K562 (cell line): ENCODE data around the gene SOBP. TPM values are rescaled to one million over a fixed set of nuclear protein-coding genes. Genes with fewer than 3 reads are reported as not detected.

Experiments used
- ATAC-seq: fragments of 200-7000 bp; cut with Tn5 transposase; 3 replicates; pipeline ENCODE4 v1.9.1; 2020; ENCODE audit warnings: moderate library complexity
- BruUV-seq: library from RNA; stranded (reverse); fragments of 400-500 nt; replicated peaks from 2 replicates; lab custom pipeline; 2021; lab: Mats Ljungman, UMichigan
- CTCF ChIA-PET: fragments of 300-600 bp; formaldehyde crosslinking; extraction: SDS; loops from one replicate; lab custom pipeline; 2021; ENCODE audit warnings: low intra/inter-chr PET ratio; lab: Yijun Ruan, JAX
- POLR2A ChIA-PET: fragments of 300-600, 350-650 bp; sonication (Branson Sonifier 250); formaldehyde crosslinking; extraction: SDS; loops from one replicate; lab custom pipeline; 2021; ENCODE audit warnings: antibody characterized with exemption, inconsistent platforms; lab: Yijun Ruan, JAX
- DNase-seq, 4 experiments: peaks; one replicate each; pipeline versions ENCODE4 v3.0.0 to v3.0.0-alpha.2; 2011 to 2018; ENCODE audit warnings: low spot score in 3 of 4, mixed read lengths in 3 of 4; ENCODE audit errors: extremely low read depth in 1 of 4
- FAIRE-seq: peaks from 2 replicates; lab custom pipeline; 2011; peaks lifted over from hg19 to GRCh38; lab: Jason Lieb, UNC
- H2AFZ ChIP-seq: 2 replicates; pipeline ENCODE4 v1.6.0; 2011; ENCODE audit warnings: low read depth, low read length, control low read depth, inconsistent platforms
- H3K27ac ChIP-seq: fragments of 200-600 bp; 3 replicates; pipeline ENCODE4 v1.8.0; 2011; ENCODE audit warnings: low read depth, mild to moderate bottlenecking, control low read depth, inconsistent platforms, low read length, moderate library complexity, mixed read lengths; ENCODE audit errors: extremely low read depth
- H3K27me3 ChIP-seq, 2 experiments: fragments of 300-600 bp in 1 of 2; 2 replicates in 1 of 2; 3 replicates in 1 of 2; pipeline versions ENCODE4 v1.6.0 to v1.8.0; 2011; ENCODE audit warnings: inconsistent platforms in 2 of 2, low read length in 2 of 2, mild to moderate bottlenecking in 1 of 2, mixed read lengths in 1 of 2, moderate library complexity in 1 of 2; ENCODE audit not compliant: control insufficient read depth in 2 of 2, insufficient read depth in 2 of 2
- H3K36me3 ChIP-seq: fragments of 300-600 bp; 3 replicates; pipeline ENCODE4 v1.8.0; 2011; ENCODE audit warnings: mild to moderate bottlenecking, low read length, inconsistent platforms; ENCODE audit not compliant: control insufficient read depth, insufficient read depth
- H3K4me1 ChIP-seq, 2 experiments: fragments of 200-600 bp in 1 of 2; replicated peaks in 1 of 2; 2 replicates in 1 of 2; 3 replicates in 1 of 2; pipeline versions ENCODE4 v1.5.1 to v1.8.0; 2011; ENCODE audit warnings: inconsistent platforms in 2 of 2, low read length in 2 of 2, mild to moderate bottlenecking in 1 of 2, mixed read lengths in 1 of 2, moderate library complexity in 1 of 2; ENCODE audit not compliant: control insufficient read depth in 2 of 2, insufficient read depth in 2 of 2
- H3K4me2 ChIP-seq: 2 replicates; pipeline ENCODE4 v1.6.1; 2011; ENCODE audit warnings: low read length, control low read depth, inconsistent platforms, mixed read lengths; ENCODE audit not compliant: insufficient read depth
- H3K4me3 ChIP-seq: fragments of 200-600 bp; sonication (generic), shearing (Covaris generic); 2 replicates; pipeline ENCODE4 v1.5.1; 2016; ENCODE audit warnings: control low read depth, inconsistent platforms
- H3K79me2 ChIP-seq: fragments of 200-600 bp; 3 replicates; pipeline ENCODE4 v1.8.0; 2011; ENCODE audit warnings: low read length, inconsistent platforms; ENCODE audit not compliant: control insufficient read depth, insufficient read depth
- H3K9ac ChIP-seq, 2 experiments: 2 replicates each; pipeline versions ENCODE4 v1.6.0 to v1.6.1; 2011; ENCODE audit warnings: low read depth in 2 of 2, low read length in 2 of 2, control low read depth in 1 of 2, inconsistent platforms in 1 of 2, mild to moderate bottlenecking in 1 of 2, mixed read lengths in 1 of 2; ENCODE audit not compliant: insufficient read depth in 1 of 2
- H3K9me1 ChIP-seq: one replicate; pipeline ENCODE4 v1.6.0; 2011; ENCODE audit warnings: inconsistent platforms, mild to moderate bottlenecking, low read length, moderate library complexity; ENCODE audit not compliant: control insufficient read depth, insufficient read depth
- H3K9me3 ChIP-seq: replicated peaks from 2 replicates; pipeline ENCODE4 v1.5.1; 2011; ENCODE audit warnings: low read depth, low read length, inconsistent platforms; ENCODE audit not compliant: control insufficient read depth, insufficient read depth
- H4K20me1 ChIP-seq: replicated peaks from 2 replicates; pipeline ENCODE4 v1.6.1; 2011; ENCODE audit warnings: low read length, inconsistent platforms, mixed read lengths; ENCODE audit not compliant: control insufficient read depth, insufficient read depth
- BCL6 ChIP-seq: fragments of 250-450 bp; sonication (Bioruptor Pico); IDR thresholded peaks from 2 replicates; pipeline ENCODE4 v1.4.0; 2020
- CHD4 ChIP-seq: fragments of 200-600 bp; sonication (generic); IDR thresholded peaks from 3 replicates; pipeline ENCODE4 v1.6.1; 2012; ENCODE audit warnings: low read depth, mild to moderate bottlenecking, mixed read lengths, low read length, inconsistent platforms; ENCODE audit not compliant: insufficient read depth, insufficient replicate concordance, poor library complexity, severe bottlenecking
- IFI16 ChIP-seq: fragments of 250-450 bp; sonication (Bioruptor Pico); IDR thresholded peaks from 2 replicates; pipeline ENCODE4 v2.1.2; 2022; ENCODE audit warnings: mild to moderate bottlenecking, inconsistent platforms
- NCOA6 ChIP-seq: fragments of 450-650 bp; IDR thresholded peaks from 2 replicates; pipeline ENCODE4 v1.6.1; 2017; ENCODE audit warnings: mild to moderate bottlenecking
- POLR3A ChIP-seq: IDR thresholded peaks from 2 replicates; pipeline ENCODE4 v1.6.1; 2011; ENCODE audit warnings: borderline replicate concordance, mild to moderate bottlenecking, moderate library complexity; ENCODE audit not compliant: insufficient read length, insufficient read depth; ENCODE audit errors: extremely low read depth
- ZC3H8 ChIP-seq: fragments of 450-650 bp; IDR thresholded peaks from 2 replicates; pipeline ENCODE4 v1.6.1; 2017
- ZNF282 ChIP-seq: sonication (generic); formaldehyde crosslinking; IDR thresholded peaks from 2 replicates; pipeline ENCODE4 v1.8.1; 2023; ENCODE audit warnings: missing genetic modification reagents
- whole genome bisulfite sequencing: fragments of 100-300 bp; shearing (Covaris generic); methylation state at CpG from one replicate; pipeline ENCODE4 v1.1.6; 2016; ENCODE audit warnings: low coverage, mixed read lengths; ENCODE audit not compliant: insufficient coverage; ENCODE audit errors: missing lambda C conversion rate; 5-methylcytosine and 5-hydroxymethylcytosine counted together
- in situ Hi-C: fragments of 300-500 bp; cut with MboI; formaldehyde crosslinking; loops from 4 replicates; pipeline ENCODE4 v1.15.0; 2018; ENCODE audit warnings: inconsistent platforms, mixed read lengths
- intact Hi-C: fragments of 100-400 bp; cut with micrococcal nuclease; formaldehyde crosslinking; loops from 2 replicates; pipeline ENCODE4 v1.14.2; 2022
- polyA plus RNA-seq, 8 experiments: library from polyadenylated mRNA; depleted of rRNA in 4 of 8; stranded (reverse) in 5 of 8; unstranded in 3 of 8; fragments of >200 nt; fragmentation: Nextera tagmentation in 2 of 8; fragmentation: Illumina TruSeq in 1 of 8; extraction: Ambion mirVana in 2 of 8; extraction: Trizol in 1 of 8; gene quantifications; 2 replicates each; pipeline versions ENCODE4 v1.2.1 to v1.2.3, GENCODE V29; 2011 to 2014; ENCODE audit warnings: inconsistent platforms in 1 of 8, missing spikeins in 1 of 8
- total RNA-seq, 7 experiments: library from RNA; depleted of rRNA in 6 of 7; stranded (reverse); fragments of >200 nt in 6 of 7; fragmentation: Illumina TruSeq in 2 of 7; extraction: Trizol in 2 of 7; gene quantifications; 2 replicates each; pipeline versions ENCODE4 v1.2.1 to v1.2.3, GENCODE V29; 2011 to 2021; ENCODE audit warnings: low replicate concordance in 1 of 7
- TF ChIP-seq, protein P1 (sequence below): sonication (generic); formaldehyde crosslinking; IDR thresholded peaks from 2 replicates; pipeline ENCODE4 v1.9.0; 2022; ENCODE audit warnings: mild to moderate bottlenecking, missing genetic modification reagents
- TF ChIP-seq, protein P2 (sequence below), 2 experiments: fragments of 450-650 bp in 1 of 2; IDR thresholded peaks; 2 replicates each; pipeline ENCODE4 v1.6.1; 2011 to 2017; ENCODE audit warnings: low read depth in 2 of 2, antibody characterized with exemption in 1 of 2, borderline replicate concordance in 1 of 2, low read length in 1 of 2, mild to moderate bottlenecking in 1 of 2, mixed read lengths in 1 of 2; ENCODE audit not compliant: control insufficient read depth in 1 of 2

Gene SOBP
- total and polyA plus RNA-seq, 9 of the 15 experiments (the other 6 are each of a cell fraction or from before 2014, with no cell fraction given): 0.16 TPM; not detected in 8

DNA sequence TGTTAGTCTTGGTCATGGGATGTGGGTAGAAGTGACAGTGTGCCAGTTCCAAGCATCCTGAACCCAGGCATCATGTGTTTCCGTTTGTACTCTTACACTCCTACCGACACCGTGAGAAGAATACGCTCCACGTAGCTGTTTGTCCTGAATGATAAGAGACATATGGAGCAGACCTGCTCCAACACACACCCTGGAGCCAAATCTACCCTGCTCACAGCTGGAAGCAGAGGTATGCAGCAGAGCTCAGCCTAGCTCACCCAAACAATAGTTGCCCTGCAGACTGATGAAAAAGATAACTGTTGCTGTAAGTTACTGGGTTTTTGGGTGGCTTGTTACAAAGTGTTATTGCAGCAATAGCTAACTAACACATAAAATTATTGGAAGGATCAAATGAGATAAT, 16.3 kb upstream of the SOBP start:
- intact Hi-C loops (no loop called here), in situ Hi-C loops (no loop called here)
- no TSS peak for BruUV-seq
- ATAC-seq (no peak), DNase-seq (no peak), FAIRE-seq (no peak)
- no peak overlapping the region for H3K4me3 ChIP-seq
- no peak overlapping the region for H3K4me2 ChIP-seq
- TF ChIP-seq BCL6 (CRISPR knock-in tag): no peak
- no peak for TF ChIP-seq ZC3H8
- no peak for TF ChIP-seq POLR3A
- TF ChIP-seq, protein P1, sequence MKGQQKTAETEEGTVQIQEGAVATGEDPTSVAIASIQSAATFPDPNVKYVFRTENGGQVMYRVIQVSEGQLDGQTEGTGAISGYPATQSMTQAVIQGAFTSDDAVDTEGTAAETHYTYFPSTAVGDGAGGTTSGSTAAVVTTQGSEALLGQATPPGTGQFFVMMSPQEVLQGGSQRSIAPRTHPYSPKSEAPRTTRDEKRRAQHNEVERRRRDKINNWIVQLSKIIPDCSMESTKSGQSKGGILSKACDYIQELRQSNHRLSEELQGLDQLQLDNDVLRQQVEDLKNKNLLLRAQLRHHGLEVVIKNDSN: no peak
- TF ChIP-seq NCOA6: no peak
- no peak for TF ChIP-seq IFI16 (CRISPR knock-in tag)
- no peak for TF ChIP-seq ZNF282
- TF ChIP-seq, protein P2, sequence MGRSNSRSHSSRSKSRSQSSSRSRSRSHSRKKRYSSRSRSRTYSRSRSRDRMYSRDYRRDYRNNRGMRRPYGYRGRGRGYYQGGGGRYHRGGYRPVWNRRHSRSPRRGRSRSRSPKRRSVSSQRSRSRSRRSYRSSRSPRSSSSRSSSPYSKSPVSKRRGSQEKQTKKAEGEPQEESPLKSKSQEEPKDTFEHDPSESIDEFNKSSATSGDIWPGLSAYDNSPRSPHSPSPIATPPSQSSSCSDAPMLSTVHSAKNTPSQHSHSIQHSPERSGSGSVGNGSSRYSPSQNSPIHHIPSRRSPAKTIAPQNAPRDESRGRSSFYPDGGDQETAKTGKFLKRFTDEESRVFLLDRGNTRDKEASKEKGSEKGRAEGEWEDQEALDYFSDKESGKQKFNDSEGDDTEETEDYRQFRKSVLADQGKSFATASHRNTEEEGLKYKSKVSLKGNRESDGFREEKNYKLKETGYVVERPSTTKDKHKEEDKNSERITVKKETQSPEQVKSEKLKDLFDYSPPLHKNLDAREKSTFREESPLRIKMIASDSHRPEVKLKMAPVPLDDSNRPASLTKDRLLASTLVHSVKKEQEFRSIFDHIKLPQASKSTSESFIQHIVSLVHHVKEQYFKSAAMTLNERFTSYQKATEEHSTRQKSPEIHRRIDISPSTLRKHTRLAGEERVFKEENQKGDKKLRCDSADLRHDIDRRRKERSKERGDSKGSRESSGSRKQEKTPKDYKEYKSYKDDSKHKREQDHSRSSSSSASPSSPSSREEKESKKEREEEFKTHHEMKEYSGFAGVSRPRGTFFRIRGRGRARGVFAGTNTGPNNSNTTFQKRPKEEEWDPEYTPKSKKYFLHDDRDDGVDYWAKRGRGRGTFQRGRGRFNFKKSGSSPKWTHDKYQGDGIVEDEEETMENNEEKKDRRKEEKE (IDR thresholded peaks at IDR 0.05; ENCODE audit: borderline replicate concordance in 1 of 2, control insufficient read depth in 1 of 2, low read depth in 2 of 2, low read length in 1 of 2): no peak
- TF ChIP-seq CHD4: no peak
- ChIA-PET CTCF (no interaction called here), POLR2A (interaction anchor here (2.9 kb wide), 1 partner anchor 14 kb away, joined by 18 read pairs; the partner anchor contains the start of gene PDSS2)
- H3K9ac ChIP-seq: no peak overlapping the region
- no peaks in the 10 kb centered on the region for H3K4me1 ChIP-seq
- H3K9me1 ChIP-seq: no peaks in the 10 kb centered on the region
- H3K36me3 ChIP-seq: no peaks in the 10 kb centered on the region
- no peaks in the 10 kb centered on the region for H3K9me3 ChIP-seq
- H3K27me3 ChIP-seq: peaks cover 4 to 14% of the 10 kb centered on the region in 2 experiments; a peak in 3 of 5 replicates
- no peaks in the 10 kb centered on the region for H4K20me1 ChIP-seq
- H2AFZ ChIP-seq: no peak overlapping the region
- 0% methylated on average over 5 of the region's 5 CpGs for WGBS
- no peak overlapping the region for H3K27ac ChIP-seq
- no peaks in the 10 kb centered on the region for H3K79me2 ChIP-seq
